Measurements from ENCODE around the gene PHF21A. TPM values are rescaled to one million over a fixed set of nuclear protein-coding genes. Genes with fewer than 3 reads are reported as not detected.

PHF21A gene
- total and polyA plus RNA-seq, 2 of the 8 experiments (the other 6 are each of a cell fraction or from before 2014, with no cell fraction given) = 17.6 to 40.3 TPM

DNA sequence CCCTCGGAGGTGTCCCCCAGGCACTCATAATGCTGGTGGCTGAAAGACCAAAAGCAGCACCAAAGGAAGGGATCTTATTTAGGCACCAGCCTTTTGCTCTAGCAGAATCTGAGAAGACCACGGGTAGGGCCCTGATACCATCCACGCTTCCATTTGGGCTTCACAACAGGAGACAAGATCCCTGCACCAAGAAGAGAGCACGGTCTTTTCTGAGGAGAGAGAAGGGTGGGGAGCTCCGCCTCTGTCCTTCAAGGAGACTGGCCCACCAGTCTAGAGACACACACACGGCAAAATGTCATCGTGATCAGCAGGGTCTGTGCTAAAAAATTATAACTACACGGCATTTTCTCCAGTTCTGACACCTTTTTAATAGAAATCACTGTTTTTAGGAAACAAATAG is 189.0 kb downstream of the PHF21A start:
- POLR2A ChIA-PET (ENCODE audit: partially characterized antibody) = interaction anchor here (0.8 to 13.6 kb wide), 4 partner anchors 8 to 17 kb away, joined by 3 to 115 read pairs (median 6); partner anchors contain the start of genes LARGE2 and PEX16
- no peak overlapping the region for H2BK15ac ChIP-seq (ENCODE audit: low read length)
- CTCF ChIA-PET (ENCODE audit: partially characterized antibody) = interaction anchor here (0.6 to 2.4 kb wide), 4 partner anchors 32 to 119 kb away, joined by 3 to 8 read pairs (median 4); no protein-coding TSS in a partner anchor
- H4K20me1 ChIP-seq (replicated peaks in 1 of 2; ENCODE audit: control insufficient read depth in 1 of 2, insufficient read depth in 2 of 2, low read length in 2 of 2) = peaks cover 0 to 5% of the 10 kb centered on the region in 2 experiments
- FAIRE-seq (no peak), DNase-seq (ENCODE audit: low read depth in 1 of 2, low spot score in 2 of 2) (no peak)
- no peak overlapping the region for H3K18ac ChIP-seq (ENCODE audit: extremely low read depth, low read length)
- 94% methylated on average over 8 of the region's 8 CpGs; no CpG with 5 or more reads in 1 of the 2 experiments for WGBS, 2 experiments (ENCODE audit: extremely low coverage in 1 of 2, insufficient coverage in 1 of 2, insufficient read length in 1 of 2, insufficient replicate concordance in 2 of 2, low coverage in 1 of 2, low lambda C conversion rate in 2 of 2, missing lambda C conversion rate in 1 of 2)
- no peak overlapping the region for H3K27ac ChIP-seq (ENCODE audit: low read depth, low read length)
- H4K5ac ChIP-seq (ENCODE audit: insufficient read length, low read depth, low read length) = no peak overlapping the region
- H2BK5ac ChIP-seq (ENCODE audit: low read depth, low read length) = no peak overlapping the region
- H3K36me3 ChIP-seq (ENCODE audit: control insufficient read depth in 2 of 4, insufficient read depth in 4 of 4, low read length in 3 of 4) = peaks cover 9 to 39% (median 27%) of the 10 kb centered on the region in 4 experiments
- H2AK5ac ChIP-seq (ENCODE audit: low read depth, low read length) = no peak overlapping the region
- H3K9me3 ChIP-seq (ENCODE audit: insufficient read depth in 2 of 2, low read depth in 1 of 2, low read length in 1 of 2) = no peaks in the 10 kb centered on the region
- no peak overlapping the region for H3K4ac ChIP-seq (replicated peaks; ENCODE audit: insufficient read length, low read depth, low read length)
- H3K23me2 ChIP-seq (ENCODE audit: low read depth, low read length) = no peaks in the 10 kb centered on the region
- H3K23ac ChIP-seq (ENCODE audit: insufficient read length) = no peak overlapping the region
- no peak overlapping the region for H3K4me2 ChIP-seq (ENCODE audit: insufficient read depth in 1 of 2, low read depth in 2 of 2, low read length in 2 of 2)
- no peak overlapping the region for H2AFZ ChIP-seq (ENCODE audit: low read length)
- H3K14ac ChIP-seq (ENCODE audit: insufficient read length) = no peak overlapping the region
- no peak overlapping the region for H3K9ac ChIP-seq (replicated peaks in 1 of 4; ENCODE audit: extremely low read depth in 1 of 4, low read depth in 3 of 4, low read length in 3 of 4)
- H4K91ac ChIP-seq (replicated peaks; ENCODE audit: insufficient read length, low read length) = no peak overlapping the region
- no peak overlapping the region for H2BK120ac ChIP-seq (replicated peaks; ENCODE audit: low read depth, low read length)
- peaks cover 2% of the 10 kb centered on the region; the same call in 1 of the 2 replicates for H3K79me1 ChIP-seq (ENCODE audit: low read depth, low read length)
- no peak overlapping the region for H4K8ac ChIP-seq (ENCODE audit: extremely low read depth, insufficient read depth, low read length)
- H3K79me2 ChIP-seq (ENCODE audit: control insufficient read depth in 1 of 2, insufficient read depth in 2 of 2, low read length in 2 of 2) = no peaks in the 10 kb centered on the region
- no peak overlapping the region for H3K4me3 ChIP-seq (ENCODE audit: extremely low read depth in 1 of 4, insufficient read depth in 2 of 4, low read depth in 3 of 4, low read length in 4 of 4)
- H3K27me3 ChIP-seq (replicated peaks in 1 of 4; ENCODE audit: control insufficient read depth in 3 of 4, extremely low read depth in 1 of 4, insufficient read depth in 3 of 4, low read length in 3 of 4) = no peaks in the 10 kb centered on the region
- H3K56ac ChIP-seq (replicated peaks; ENCODE audit: insufficient read length, low read depth, low read length) = no peak overlapping the region
- H3K4me1 ChIP-seq (replicated peaks in 1 of 4; ENCODE audit: control insufficient read depth in 3 of 4, insufficient read depth in 4 of 4, low read length in 3 of 4) = no peaks in the 10 kb centered on the region
- TF ChIP-seq TAF7 (optimal IDR thresholded peaks at IDR 0.05; ENCODE audit: borderline replicate concordance, low read depth, low read length) = no peak
- H2BK12ac ChIP-seq (ENCODE audit: low read depth, low read length) = no peak overlapping the region
- no peak overlapping the region for H2BK20ac ChIP-seq (ENCODE audit: low read length)
